ENCODE results near the gene CAMK1D. TPM values are rescaled to one million over a fixed set of nuclear protein-coding genes. Genes with fewer than 3 reads are reported as not detected.

The CAMK1D gene
- total and polyA plus RNA-seq, 2 of the 8 experiments (the other 6 are each of a cell fraction or from before 2014, with no cell fraction given), result 3.5 to 10.6 TPM

GRCh38 chr10:12661671-12662070 is 312.3 kb downstream of the CAMK1D start:
- Histone ChIP-seq H2AFZ (ENCODE audit: low read length) (no peak overlapping the region), H3K4me2 (ENCODE audit: insufficient read depth in 1 of 2, low read depth in 2 of 2, low read length in 2 of 2) (no peak overlapping the region), H3K23me2 (ENCODE audit: low read depth, low read length) (peaks cover 3% of the 10 kb centered on the region; the same call in 1 of the 2 replicates), H4K8ac (ENCODE audit: extremely low read depth, insufficient read depth, low read length) (no peak overlapping the region), H3K79me1 (ENCODE audit: low read depth, low read length) (no peaks in the 10 kb centered on the region), H3K27ac (ENCODE audit: low read depth, low read length) (no peak overlapping the region), H4K20me1 (replicated peaks in 1 of 2; ENCODE audit: control insufficient read depth in 1 of 2, insufficient read depth in 2 of 2, low read length in 2 of 2) (no peaks in the 10 kb centered on the region), H3K9ac (replicated peaks in 1 of 4; ENCODE audit: extremely low read depth in 1 of 4, low read depth in 3 of 4, low read length in 3 of 4) (no peak overlapping the region), H3K18ac (ENCODE audit: extremely low read depth, low read length) (no peak overlapping the region), H2BK120ac (replicated peaks; ENCODE audit: low read depth, low read length) (no peak overlapping the region), H3K4me3 (ENCODE audit: extremely low read depth in 1 of 4, insufficient read depth in 2 of 4, low read depth in 3 of 4, low read length in 4 of 4) (no peak overlapping the region), H2BK15ac (ENCODE audit: low read length) (no peak overlapping the region), H3K27me3 (replicated peaks in 1 of 4; ENCODE audit: control insufficient read depth in 3 of 4, extremely low read depth in 1 of 4, insufficient read depth in 3 of 4, low read length in 3 of 4) (peaks cover 0 to 1% (median 0%) of the 10 kb centered on the region in 4 experiments; a peak in 1 of 7 replicates), H3K36me3 (ENCODE audit: control insufficient read depth in 2 of 4, insufficient read depth in 4 of 4, low read length in 3 of 4) (no peaks in the 10 kb centered on the region), H2BK20ac (ENCODE audit: low read length) (no peak overlapping the region), H2AK5ac (ENCODE audit: low read depth, low read length) (no peak overlapping the region), H3K4me1 (replicated peaks in 1 of 4; ENCODE audit: control insufficient read depth in 3 of 4, insufficient read depth in 4 of 4, low read length in 3 of 4) (no peaks in the 10 kb centered on the region), H3K4ac (replicated peaks; ENCODE audit: insufficient read length, low read depth, low read length) (no peak overlapping the region), H3K23ac (ENCODE audit: insufficient read length) (no peak overlapping the region), H4K5ac (ENCODE audit: insufficient read length, low read depth, low read length) (no peak overlapping the region), H3K9me3 (ENCODE audit: insufficient read depth in 2 of 2, low read depth in 1 of 2, low read length in 1 of 2) (no peaks in the 10 kb centered on the region), H2BK5ac (ENCODE audit: low read depth, low read length) (no peak overlapping the region), H3K56ac (replicated peaks; ENCODE audit: insufficient read length, low read depth, low read length) (no peak overlapping the region), H2BK12ac (ENCODE audit: low read depth, low read length) (no peak overlapping the region), H3K14ac (ENCODE audit: insufficient read length) (no peak overlapping the region), H3K79me2 (ENCODE audit: control insufficient read depth in 1 of 2, insufficient read depth in 2 of 2, low read length in 2 of 2) (no peaks in the 10 kb centered on the region), H4K91ac (replicated peaks; ENCODE audit: insufficient read length, low read length) (no peak overlapping the region)
- FAIRE-seq (no peak), DNase-seq (ENCODE audit: low read depth in 1 of 2, low spot score in 2 of 2) (no peak)
- ChIA-PET POLR2A (ENCODE audit: partially characterized antibody) (no interaction called here), CTCF (ENCODE audit: partially characterized antibody) (interaction anchor here (0.9 to 1.4 kb wide), 3 partner anchors 28 to 49 kb away, joined by 3 to 5 read pairs (median 4); no protein-coding TSS in a partner anchor)
- WGBS, 2 experiments (ENCODE audit: extremely low coverage in 1 of 2, insufficient coverage in 1 of 2, insufficient read length in 1 of 2, insufficient replicate concordance in 2 of 2, low coverage in 1 of 2, low lambda C conversion rate in 2 of 2, missing lambda C conversion rate in 1 of 2), result 90% methylated on average over 1 of the region's 1 CpG; no CpG with 5 or more reads in 1 of the 2 experiments
- TF ChIP-seq KDM4A (IDR thresholded peaks at IDR 0.05; ENCODE audit: low read depth, low read length, severe bottlenecking) (no peak), HDAC6 (IDR thresholded peaks at IDR 0.05; ENCODE audit: low read depth, low read length) (no peak), RFX5 (IDR thresholded peaks at IDR 0.05; ENCODE audit: borderline replicate concordance, low read depth, low read length) (no peak), CHD2 (IDR thresholded peaks at IDR 0.05; ENCODE audit: low read length) (no peak), MAFK (IDR thresholded peaks at IDR 0.05; ENCODE audit: low read depth, low read length) (no peak), SUZ12 (IDR thresholded peaks at IDR 0.05; ENCODE audit: low read length) (no peak), SAP30 (IDR thresholded peaks at IDR 0.05; ENCODE audit: insufficient read depth, insufficient replicate concordance, low read length) (no peak), ASH2L (IDR thresholded peaks at IDR 0.05; ENCODE audit: low read length) (no peak), ATF3 (IDR thresholded peaks at IDR 0.05; ENCODE audit: insufficient read depth, low read depth, low read length) (no peak), BRCA1 (IDR thresholded peaks at IDR 0.05; ENCODE audit: low read depth, low read length) (no peak), NANOG (IDR thresholded peaks at IDR 0.05; ENCODE audit: insufficient read depth, low read depth, low read length, poor library complexity, severe bottlenecking) (no peak), KDM1A (IDR thresholded peaks at IDR 0.05; ENCODE audit: borderline replicate concordance, low read length) (no peak)
- TF ChIP-seq, protein P1, sequence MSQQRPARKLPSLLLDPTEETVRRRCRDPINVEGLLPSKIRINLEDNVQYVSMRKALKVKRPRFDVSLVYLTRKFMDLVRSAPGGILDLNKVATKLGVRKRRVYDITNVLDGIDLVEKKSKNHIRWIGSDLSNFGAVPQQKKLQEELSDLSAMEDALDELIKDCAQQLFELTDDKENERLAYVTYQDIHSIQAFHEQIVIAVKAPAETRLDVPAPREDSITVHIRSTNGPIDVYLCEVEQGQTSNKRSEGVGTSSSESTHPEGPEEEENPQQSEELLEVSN (IDR thresholded peaks at IDR 0.05), result no peak

All from H1 (cell line).